Lower lobe of right lung (tissue), 2 donors: Measurements from ENCODE around the gene ALDOC. TPM values are rescaled to one million over a fixed set of nuclear protein-coding genes. Genes with fewer than 3 reads are reported as not detected.

Experiments used
- ATAC-seq, 2 donors: fragments of 200-7000 bp; cut with Tn5 transposase; one replicate each; pipeline ENCODE4 v1.9.1; 2020 to 2022; ENCODE audit warnings: mild to moderate bottlenecking in 2 of 2, moderate library complexity in 2 of 2
- DNase-seq: peaks from one replicate; pipeline ENCODE4 v3.0.0-alpha.2; 2020
- H3K27ac ChIP-seq: fragments of 200-600 bp; one replicate; pipeline ENCODE4 v1.8.0; 2022
- H3K27me3 ChIP-seq: fragments of 200-600 bp; one replicate; pipeline ENCODE4 v1.8.0; 2022; ENCODE audit warnings: low read depth
- H3K36me3 ChIP-seq: fragments of 200-600 bp; one replicate; pipeline ENCODE4 v1.8.0; 2022; ENCODE audit warnings: mild to moderate bottlenecking
- H3K4me1 ChIP-seq: fragments of 200-600 bp; one replicate; pipeline ENCODE4 v1.8.0; 2022
- H3K4me3 ChIP-seq: fragments of 200-600 bp; one replicate; pipeline ENCODE4 v1.8.0; 2022; ENCODE audit warnings: mild to moderate bottlenecking
- H3K9me3 ChIP-seq: fragments of 200-600 bp; one replicate; pipeline ENCODE4 v1.8.0; 2022
- CTCF ChIP-seq: fragments of 200-600 bp; IDR thresholded peaks from one replicate; pipeline ENCODE4 v1.8.0; 2022; ENCODE audit warnings: antibody characterized with exemption, mild to moderate bottlenecking
- intact Hi-C: fragments of 100-400 bp; cut with DNase I; formaldehyde crosslinking; loops from one replicate; pipeline ENCODE4 v1.11.0; 2022
- long read RNA-seq: library from polyadenylated mRNA; unstranded; transcript quantifications from one replicate; pipeline ENCODE4 v2.0.0, GENCODE V29; 2021
- total RNA-seq: library from RNA; stranded (reverse); fragmentation: NEBNext Ultra II Directional; extraction: Animal tissue kit (Norgen Biotek cat#: 25700); gene quantifications from one replicate; pipeline ENCODE4 v1.2.1, GENCODE V29; 2021
- donor health status: DM: no; HTN: yes; CAD: no; lungs with severe emphysema.

ALDOC gene
- total RNA-seq = 11.6 TPM
- long read RNA-seq, partial matches to known transcripts = 1 of 6 reads
- long read RNA-seq, other reads (novel, unspliced or antisense) = 0 of 6 reads

- intact Hi-C loops = no loop called here
- peak within 1 kb of the TSS; percentile 45 for H3K4me3 ChIP-seq
- peaks cover 13% of the 10 kb centered on the region for H3K4me1 ChIP-seq
- H3K27ac ChIP-seq = no peak within 1 kb of the TSS
- no peaks in the 10 kb centered on the region for H3K27me3 ChIP-seq
- ATAC-seq (peak; percentile 98 to 99), DNase-seq (peak; percentile 99)
- TF ChIP-seq CTCF = no peak
- H3K36me3 ChIP-seq = no peaks in the 10 kb centered on the region
- no peaks in the 10 kb centered on the region for H3K9me3 ChIP-seq
Measured at GRCh38 chr17:28576758-28577465, at the start of gene ALDOC. Gene ALDOC (minus strand): TSS chr17:28576895. CDS start chr17:28575532, 1,363 bp downstream.

DNA sequence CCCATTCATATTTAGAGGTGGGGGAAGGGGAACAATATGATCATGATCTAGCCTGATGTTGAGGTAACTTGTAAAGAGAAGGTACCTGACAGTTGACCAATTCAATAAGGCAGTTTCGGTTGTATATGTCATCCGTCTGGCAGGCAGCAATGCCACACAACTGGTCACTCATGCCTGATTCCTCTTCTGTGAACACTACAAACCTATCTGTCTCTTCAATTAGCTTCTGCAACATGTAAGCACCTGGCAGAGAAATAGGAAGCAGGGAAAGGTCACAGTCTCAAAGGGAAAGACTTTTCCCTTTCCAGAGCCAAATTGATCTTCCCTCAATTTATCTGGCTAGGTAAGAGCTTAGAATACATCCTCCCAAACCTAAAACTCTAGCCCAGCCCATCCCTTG is 47.5 kb upstream of the ALDOC start:
- H3K27ac ChIP-seq = no peak overlapping the region
- no peaks in the 10 kb centered on the region for H3K9me3 ChIP-seq
- H3K4me1 ChIP-seq = no peaks in the 10 kb centered on the region
- H3K36me3 ChIP-seq = peaks cover 99% of the 10 kb centered on the region
- no peak overlapping the region for H3K4me3 ChIP-seq
- intact Hi-C loops = no loop called here
- no peak for TF ChIP-seq CTCF
- H3K27me3 ChIP-seq = no peaks in the 10 kb centered on the region
- ATAC-seq = no peak
- no peak for DNase-seq

DNA sequence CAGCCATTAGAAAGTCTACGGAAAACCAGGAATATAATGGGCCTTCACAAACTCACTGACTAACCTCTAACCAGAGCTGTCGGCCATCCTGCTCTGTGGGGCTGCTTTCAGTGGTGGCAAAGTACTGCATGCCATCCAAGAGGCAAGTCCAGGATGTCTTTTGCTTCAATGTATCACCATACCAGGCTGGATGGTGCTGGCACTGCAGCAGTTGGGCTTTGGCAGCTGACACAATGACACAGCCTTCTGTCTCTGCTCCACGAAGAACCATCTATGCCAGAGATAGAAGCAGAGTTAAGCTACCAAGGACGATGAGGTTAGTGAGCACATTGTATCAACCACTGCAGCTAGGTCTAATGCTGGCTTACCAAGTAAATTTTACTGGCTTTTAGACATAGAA is 47.0 kb upstream of the ALDOC start:
- no peak for DNase-seq
- intact Hi-C loops = no loop called here
- Histone ChIP-seq H3K27me3 (no peaks in the 10 kb centered on the region), H3K9me3 (no peaks in the 10 kb centered on the region), H3K27ac (no peak overlapping the region), H3K4me1 (no peaks in the 10 kb centered on the region), H3K4me3 (no peak overlapping the region), H3K36me3 (peaks cover 99% of the 10 kb centered on the region)
- ATAC-seq = no peak
- no peak for TF ChIP-seq CTCF

DNA sequence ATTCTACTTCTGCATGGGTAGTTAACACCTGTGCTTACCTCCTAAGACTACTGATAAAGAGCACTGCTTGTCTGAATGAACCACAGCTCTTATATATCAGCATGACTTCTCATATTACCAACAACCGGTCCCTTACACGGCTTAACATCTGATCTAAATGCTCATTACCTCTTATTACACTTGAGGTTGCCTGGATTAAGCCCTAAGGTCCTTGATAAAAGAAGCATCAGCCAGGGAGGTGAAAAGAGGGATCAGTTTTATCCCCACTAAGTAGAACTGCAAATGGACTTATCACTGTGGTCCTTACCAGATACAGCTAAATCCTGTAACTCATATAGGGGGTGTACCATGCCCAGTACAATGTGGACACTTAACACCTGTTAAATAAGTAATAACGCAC is 45.5 kb upstream of the ALDOC start:
- no peak for DNase-seq
- Histone ChIP-seq H3K27me3 (no peaks in the 10 kb centered on the region), H3K4me3 (no peak overlapping the region), H3K27ac (no peak overlapping the region), H3K4me1 (no peaks in the 10 kb centered on the region), H3K9me3 (no peaks in the 10 kb centered on the region), H3K36me3 (peaks cover 99% of the 10 kb centered on the region)
- no peak for ATAC-seq
- no peak for TF ChIP-seq CTCF
- intact Hi-C loops = no loop called here

GRCh38 chr17:28620010-28620409 is 43.3 kb upstream of the ALDOC start:
- DNase-seq = no peak
- Histone ChIP-seq H3K27ac (no peak overlapping the region), H3K9me3 (no peaks in the 10 kb centered on the region), H3K27me3 (no peaks in the 10 kb centered on the region), H3K4me3 (no peak overlapping the region), H3K36me3 (peaks cover 99% of the 10 kb centered on the region), H3K4me1 (no peaks in the 10 kb centered on the region)
- intact Hi-C loops = no loop called here
- ATAC-seq = no peak
- TF ChIP-seq CTCF = no peak
